Esophagus squamous epithelium (tissue), 5 donors: ENCODE results near the gene MBD5. TPM values are rescaled to one million over a fixed set of nuclear protein-coding genes. Genes with fewer than 3 reads are reported as not detected.

ENCODE experiments used
- DNase-seq: peaks from one replicate; lab custom pipeline; 2025; lab: John Stamatoyannopoulos, UW
- H3K27ac ChIP-seq, 4 donors: fragments of 200-600 bp; sonication (generic); one replicate each; pipeline ENCODE4 v1.5.1; 2016 to 2019; ENCODE audit warnings: mild to moderate bottlenecking in 1 of 4
- H3K27me3 ChIP-seq, 4 donors: fragments of 200-600 bp; sonication (generic); 1 replicate in 3 of 4; 2 replicates in 1 of 4; pipeline versions ENCODE4 v1.5.1 to v1.6.0; 2017 to 2021; ENCODE audit warnings: antibody characterized with exemption in 1 of 4
- H3K36me3 ChIP-seq, 3 donors: fragments of 200-600 bp; sonication (generic); one replicate each; pipeline ENCODE4 v1.5.1; 2016 to 2019
- H3K4me1 ChIP-seq, 3 donors: fragments of 200-600 bp; sonication (generic); one replicate each; pipeline ENCODE4 v1.5.1; 2017 to 2019
- H3K4me3 ChIP-seq, 4 donors: fragments of 200-600 bp; sonication (generic); 1 replicate in 3 of 4; 2 replicates in 1 of 4; pipeline ENCODE4 v1.5.1; 2016 to 2019; ENCODE audit warnings: mild to moderate bottlenecking in 2 of 4, moderate library complexity in 1 of 4
- H3K9me3 ChIP-seq, 3 donors: fragments of 200-600 bp; sonication (generic); one replicate each; pipeline ENCODE4 v1.5.1; 2016 to 2019
- POLR2A ChIP-seq, 4 donors: fragments of 450-650 bp; IDR thresholded peaks; one replicate each; pipeline ENCODE4 v1.6.1; 2017; ENCODE audit warnings: antibody characterized with exemption in 4 of 4, mild to moderate bottlenecking in 4 of 4, moderate library complexity in 3 of 4
- WGBS, 2 donors: methylation state at CpG; one replicate each; pipeline ENCODE4 v1.1.5; 2018; 5-methylcytosine and 5-hydroxymethylcytosine counted together
- intact Hi-C: fragments of 100-400 bp; cut with DNase I; formaldehyde crosslinking; loops from one replicate; pipeline ENCODE4 v1.15.0; 2022
- total RNA-seq, 4 donors: library from RNA; depleted of rRNA; stranded (reverse); fragments of >200 nt; gene quantifications; one replicate each; pipeline ENCODE4 v1.1.0, GENCODE V29; 2016
- TF ChIP-seq, protein P1 (sequence below), 6 experiments: fragments of 450-650 bp in 4 of 6; fragments of 200-600 bp in 2 of 6; sonication (generic) in 2 of 6; IDR thresholded peaks; one replicate each; pipeline ENCODE4 v1.5.1; 2016 to 2019; ENCODE audit warnings: antibody characterized with exemption in 6 of 6, mild to moderate bottlenecking in 4 of 6, moderate library complexity in 4 of 6
- donor health status: DM: yes; HTN: yes; CAD: no.

Gene MBD5
- total RNA-seq, 4 donors from 2014 or later, result 11.8 to 23.8 (median 14.0) TPM

DNA sequence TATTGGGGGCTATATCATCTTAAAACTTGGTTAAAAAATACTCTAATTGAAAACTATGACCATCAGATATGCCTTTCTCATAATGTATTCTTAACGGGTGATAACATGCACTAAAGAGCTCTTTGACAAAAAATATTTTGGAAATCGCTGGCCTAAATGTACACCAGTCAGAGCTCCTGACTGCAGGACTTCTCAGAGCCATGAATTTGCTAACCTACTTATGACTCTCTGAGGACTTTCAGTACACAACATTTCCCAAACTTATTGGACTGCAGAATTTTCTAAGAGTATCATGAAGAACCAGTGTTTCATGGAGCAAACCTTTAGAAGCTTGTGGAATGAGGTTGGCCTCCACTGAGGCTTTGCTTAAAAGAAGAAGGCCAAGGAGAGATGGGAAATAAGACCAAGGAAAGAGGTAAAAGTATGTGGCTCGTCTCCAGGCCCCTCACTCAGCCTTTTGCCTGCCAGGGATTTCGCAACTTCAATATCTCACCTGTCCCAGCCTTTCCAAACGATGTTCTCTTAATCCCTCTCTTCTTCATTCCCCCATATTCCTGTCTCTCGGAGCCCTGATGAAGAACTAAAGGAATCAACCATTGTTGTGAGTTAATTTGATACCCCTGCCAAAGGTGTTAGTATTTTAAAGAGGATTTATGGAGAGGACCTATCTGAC lies 534.9 kb downstream of the MBD5 start:
- WGBS, 2 donors, result 68 to 73% methylated on average over 6 of the region's 6 CpGs
- Histone ChIP-seq H3K36me3 (no peaks in the 10 kb centered on the region), H3K27ac (no peak overlapping the region), H3K4me1 (no peaks in the 10 kb centered on the region), H3K4me3 (no peak overlapping the region), H3K27me3 (no peaks in the 10 kb centered on the region), H3K9me3 (no peaks in the 10 kb centered on the region)
- intact Hi-C loops, result no loop called here
- DNase-seq, result no peak
- TF ChIP-seq POLR2A (IDR thresholded peaks at IDR 0.05), result no peak
- TF ChIP-seq, protein P1, sequence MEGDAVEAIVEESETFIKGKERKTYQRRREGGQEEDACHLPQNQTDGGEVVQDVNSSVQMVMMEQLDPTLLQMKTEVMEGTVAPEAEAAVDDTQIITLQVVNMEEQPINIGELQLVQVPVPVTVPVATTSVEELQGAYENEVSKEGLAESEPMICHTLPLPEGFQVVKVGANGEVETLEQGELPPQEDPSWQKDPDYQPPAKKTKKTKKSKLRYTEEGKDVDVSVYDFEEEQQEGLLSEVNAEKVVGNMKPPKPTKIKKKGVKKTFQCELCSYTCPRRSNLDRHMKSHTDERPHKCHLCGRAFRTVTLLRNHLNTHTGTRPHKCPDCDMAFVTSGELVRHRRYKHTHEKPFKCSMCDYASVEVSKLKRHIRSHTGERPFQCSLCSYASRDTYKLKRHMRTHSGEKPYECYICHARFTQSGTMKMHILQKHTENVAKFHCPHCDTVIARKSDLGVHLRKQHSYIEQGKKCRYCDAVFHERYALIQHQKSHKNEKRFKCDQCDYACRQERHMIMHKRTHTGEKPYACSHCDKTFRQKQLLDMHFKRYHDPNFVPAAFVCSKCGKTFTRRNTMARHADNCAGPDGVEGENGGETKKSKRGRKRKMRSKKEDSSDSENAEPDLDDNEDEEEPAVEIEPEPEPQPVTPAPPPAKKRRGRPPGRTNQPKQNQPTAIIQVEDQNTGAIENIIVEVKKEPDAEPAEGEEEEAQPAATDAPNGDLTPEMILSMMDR (IDR thresholded peaks at IDR 0.05), result no peak

DNA sequence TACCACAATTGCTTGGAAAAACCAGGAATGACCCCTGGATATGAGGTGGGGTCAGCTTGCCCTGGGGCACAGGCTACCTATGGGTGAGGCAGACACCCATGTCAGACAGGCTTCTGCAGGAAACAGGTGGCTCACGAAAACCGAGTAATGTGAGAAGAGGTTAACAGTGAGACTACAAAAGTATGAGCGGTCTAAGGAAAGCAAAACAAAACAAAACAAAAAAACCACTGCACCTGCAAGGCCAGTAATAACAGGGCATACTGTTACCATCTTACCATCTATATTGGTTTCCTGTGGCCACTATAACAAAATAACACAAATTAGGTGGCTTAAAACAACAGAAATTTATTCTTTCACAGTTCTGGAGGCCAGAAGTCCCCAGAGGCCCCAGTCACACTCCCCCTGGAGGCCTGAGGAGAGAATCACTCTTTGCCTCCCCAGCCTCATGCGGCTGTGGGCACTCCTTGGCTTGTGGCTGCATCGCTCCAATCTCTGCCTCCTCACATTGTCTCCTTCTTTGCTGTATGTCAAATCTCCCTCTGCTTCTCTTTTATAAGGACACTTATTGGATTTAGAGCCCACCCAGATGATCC lies 537.0 kb downstream of the MBD5 start:
- TF ChIP-seq, protein P1 (IDR thresholded peaks at IDR 0.05), result no peak
- no peak for TF ChIP-seq POLR2A (IDR thresholded peaks at IDR 0.05)
- Histone ChIP-seq H3K27ac (no peak overlapping the region), H3K27me3 (no peaks in the 10 kb centered on the region), H3K36me3 (no peaks in the 10 kb centered on the region), H3K9me3 (no peaks in the 10 kb centered on the region), H3K4me1 (no peaks in the 10 kb centered on the region), H3K4me3 (no peak overlapping the region)
- intact Hi-C loops, result no loop called here
- 77 to 87% methylated on average over 5 of the region's 5 CpGs for WGBS, 2 donors
- no peak for DNase-seq

DNA sequence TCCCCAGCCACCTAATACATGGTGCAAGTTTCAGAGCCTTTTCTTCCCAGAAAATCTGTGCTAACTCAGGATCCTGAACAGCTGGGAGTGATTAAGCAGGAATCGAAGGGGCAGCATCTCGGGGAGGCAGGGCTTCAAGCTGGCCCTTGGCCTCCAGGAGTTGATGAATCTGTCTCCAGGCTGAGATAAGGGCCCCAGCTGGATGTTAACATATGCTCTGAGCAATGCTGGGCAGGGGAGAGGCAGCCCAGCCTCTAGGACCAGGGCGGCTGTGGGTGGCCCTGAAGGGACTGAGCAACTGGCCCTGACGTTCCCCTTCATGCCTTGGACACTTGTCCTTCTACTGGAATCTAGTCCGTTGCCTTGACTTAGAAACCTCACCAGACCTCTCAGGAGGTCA lies 539.6 kb downstream of the MBD5 start:
- Histone ChIP-seq H3K9me3 (no peaks in the 10 kb centered on the region), H3K27ac (no peak overlapping the region), H3K27me3 (no peaks in the 10 kb centered on the region), H3K36me3 (no peaks in the 10 kb centered on the region), H3K4me3 (no peak overlapping the region), H3K4me1 (no peaks in the 10 kb centered on the region)
- TF ChIP-seq POLR2A (IDR thresholded peaks at IDR 0.05), result no peak
- TF ChIP-seq, protein P1 (IDR thresholded peaks at IDR 0.05), result no peak
- intact Hi-C loops, result no loop called here
- no peak for DNase-seq
- WGBS, 2 donors, result 54% methylated on average over 3 of the region's 5 CpGs; no CpG with 5 or more reads in 1 of the 2 donors

DNA sequence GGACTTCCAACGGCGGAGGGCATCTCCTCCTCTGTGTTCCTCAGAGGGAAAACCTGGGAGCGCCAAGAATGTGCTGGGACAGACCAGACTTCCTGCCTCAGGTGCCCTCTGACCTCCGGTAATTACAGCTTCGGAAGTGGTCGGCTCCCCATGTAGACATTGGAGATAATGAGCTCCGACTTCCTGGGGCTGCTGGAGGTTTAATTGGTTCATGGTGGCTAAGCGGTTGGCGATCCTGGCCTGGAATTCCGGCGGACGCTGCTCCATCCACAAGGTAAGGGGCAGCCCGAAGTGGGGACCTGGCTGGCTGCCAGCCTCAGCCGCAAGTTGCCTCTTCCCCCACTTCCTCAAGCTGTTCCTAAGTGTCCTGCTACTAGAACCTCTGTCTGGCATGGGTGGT lies 540.5 kb downstream of the MBD5 start:
- no peak for DNase-seq
- Histone ChIP-seq H3K4me1 (no peaks in the 10 kb centered on the region), H3K27me3 (no peaks in the 10 kb centered on the region), H3K9me3 (no peaks in the 10 kb centered on the region), H3K27ac (no peak overlapping the region), H3K36me3 (no peaks in the 10 kb centered on the region), H3K4me3 (no peak overlapping the region)
- TF ChIP-seq, protein P1 (IDR thresholded peaks at IDR 0.05), result no peak
- no peak for TF ChIP-seq POLR2A (IDR thresholded peaks at IDR 0.05)
- WGBS, 2 donors, result 77 to 91% methylated on average over 4 to 8 of the region's 14 CpGs
- intact Hi-C loops, result no loop called here

DNA sequence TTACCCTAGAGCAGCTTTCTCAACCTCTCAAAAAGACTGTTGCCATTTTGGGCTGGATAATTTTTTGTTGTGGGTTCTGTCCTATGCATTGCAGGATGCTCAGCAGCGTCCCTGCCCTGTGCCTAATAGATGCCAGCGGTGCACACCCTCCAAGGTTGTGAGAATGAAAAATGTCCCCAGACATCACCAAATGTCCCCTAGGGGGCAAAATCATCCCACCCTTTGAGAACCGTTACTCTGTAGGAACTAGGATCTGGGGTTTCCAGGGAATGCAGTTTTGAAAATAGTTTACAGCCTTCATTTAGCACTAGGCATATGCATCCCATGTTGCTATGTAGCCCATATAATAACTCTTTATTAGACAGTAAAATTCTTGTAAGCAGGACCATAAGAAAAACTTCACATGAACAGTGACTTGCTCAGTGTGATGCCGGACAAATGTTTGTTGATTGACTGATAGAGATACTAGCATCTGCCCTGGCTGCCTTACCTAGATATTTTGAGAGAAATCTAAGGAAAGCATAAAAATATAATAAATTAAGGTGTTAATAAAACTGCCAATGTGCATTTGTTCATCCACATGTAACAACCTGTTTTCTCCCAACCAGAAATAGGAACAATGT lies 544.5 kb downstream of the MBD5 start:
- Histone ChIP-seq H3K36me3 (no peaks in the 10 kb centered on the region), H3K4me1 (no peaks in the 10 kb centered on the region), H3K4me3 (no peak overlapping the region), H3K27ac (no peak overlapping the region), H3K27me3 (peaks cover 0 to 3% (median 0%) of the 10 kb centered on the region in 4 donors), H3K9me3 (no peaks in the 10 kb centered on the region)
- intact Hi-C loops, result no loop called here
- WGBS, 2 donors, result 55 to 74% methylated on average over 4 of the region's 4 CpGs
- no peak for DNase-seq
- TF ChIP-seq POLR2A (IDR thresholded peaks at IDR 0.05), result no peak
- TF ChIP-seq, protein P1 (IDR thresholded peaks at IDR 0.05), result no peak
